GM10266 (cell line): ENCODE data around the gene ANKRD6.

Experiments used
- DNase-seq: peaks from one replicate; pipeline ENCODE4 v3.0.0; 2012; ENCODE audit errors: extremely low spot score
- TF ChIP-seq, protein P1 (sequence below): IDR thresholded peaks from 2 replicates; pipeline ENCODE4 v1.5.1; 2012; ENCODE audit warnings: mild to moderate bottlenecking, low read depth; ENCODE audit not compliant: control insufficient read depth, insufficient read depth; ENCODE audit errors: missing control alignments

ANKRD6 gene

DNA sequence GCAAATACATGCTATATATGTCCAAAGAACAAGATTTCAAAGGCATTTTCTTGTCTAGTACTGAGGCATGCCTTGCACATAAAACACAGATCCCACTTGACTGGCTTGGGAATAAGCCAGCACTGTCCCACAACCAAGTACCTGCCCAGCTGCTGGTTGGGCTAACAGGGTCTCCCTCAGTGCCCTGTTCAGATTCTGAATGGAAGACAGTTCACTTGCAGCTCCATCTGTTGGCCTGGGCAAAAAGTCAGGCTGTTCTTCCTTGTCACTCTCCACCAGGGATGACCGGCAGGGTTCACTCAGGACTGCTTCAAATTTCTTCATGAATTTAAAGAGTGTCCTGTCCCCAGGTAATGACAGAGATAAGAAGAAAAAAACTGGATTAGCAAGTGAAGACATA, 250.0 kb downstream of the ANKRD6 start:
- DNase-seq: no peak
- TF ChIP-seq, protein P1, sequence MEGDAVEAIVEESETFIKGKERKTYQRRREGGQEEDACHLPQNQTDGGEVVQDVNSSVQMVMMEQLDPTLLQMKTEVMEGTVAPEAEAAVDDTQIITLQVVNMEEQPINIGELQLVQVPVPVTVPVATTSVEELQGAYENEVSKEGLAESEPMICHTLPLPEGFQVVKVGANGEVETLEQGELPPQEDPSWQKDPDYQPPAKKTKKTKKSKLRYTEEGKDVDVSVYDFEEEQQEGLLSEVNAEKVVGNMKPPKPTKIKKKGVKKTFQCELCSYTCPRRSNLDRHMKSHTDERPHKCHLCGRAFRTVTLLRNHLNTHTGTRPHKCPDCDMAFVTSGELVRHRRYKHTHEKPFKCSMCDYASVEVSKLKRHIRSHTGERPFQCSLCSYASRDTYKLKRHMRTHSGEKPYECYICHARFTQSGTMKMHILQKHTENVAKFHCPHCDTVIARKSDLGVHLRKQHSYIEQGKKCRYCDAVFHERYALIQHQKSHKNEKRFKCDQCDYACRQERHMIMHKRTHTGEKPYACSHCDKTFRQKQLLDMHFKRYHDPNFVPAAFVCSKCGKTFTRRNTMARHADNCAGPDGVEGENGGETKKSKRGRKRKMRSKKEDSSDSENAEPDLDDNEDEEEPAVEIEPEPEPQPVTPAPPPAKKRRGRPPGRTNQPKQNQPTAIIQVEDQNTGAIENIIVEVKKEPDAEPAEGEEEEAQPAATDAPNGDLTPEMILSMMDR: no peak
